GM12878 (cell line): ENCODE results near the gene DUSP22. TPM values are rescaled to one million over a fixed set of nuclear protein-coding genes. Genes with fewer than 3 reads are reported as not detected.
A peak's percentile ranks its signal among the peaks of the same experiment; 100 is the strongest.

Source experiments
- CBFB ChIP-seq: IDR thresholded peaks from 2 replicates; pipeline ENCODE4 v1.6.1; 2016; ENCODE audit warnings: antibody characterized with exemption, low read depth
- CREM ChIP-seq: IDR thresholded peaks from 2 replicates; pipeline ENCODE4 v1.6.1; 2014; ENCODE audit warnings: antibody characterized with exemption, low read depth
- EGR1 ChIP-seq, 2 experiments: IDR thresholded peaks; 1 replicate in 1 of 2; 2 replicates in 1 of 2; pipeline ENCODE4 v1.6.1; 2011 to 2012; ENCODE audit warnings: low read depth in 2 of 2, low read length in 2 of 2, borderline replicate concordance in 1 of 2, mild to moderate bottlenecking in 1 of 2, moderate library complexity in 1 of 2
- ESRRA ChIP-seq: IDR thresholded peaks from 2 replicates; pipeline ENCODE4 v1.6.1; 2012; ENCODE audit warnings: mild to moderate bottlenecking, low read length, improper control_type of control experiment
- ETV6 ChIP-seq, 2 experiments: fragments of 450-650 bp in 1 of 2; IDR thresholded peaks in 1 of 2; conservative IDR thresholded peaks in 1 of 2; 2 replicates each; pipeline ENCODE4 v1.6.1; 2014; ENCODE audit warnings: antibody characterized with exemption in 1 of 2, borderline replicate concordance in 1 of 2, low read depth in 1 of 2, mild to moderate bottlenecking in 1 of 2, moderate library complexity in 1 of 2
- FOXM1 ChIP-seq: IDR thresholded peaks from 2 replicates; pipeline ENCODE4 v1.6.1; 2012; ENCODE audit warnings: low read depth, mild to moderate bottlenecking, inconsistent platforms, low read length, moderate library complexity
- GATAD2B ChIP-seq: fragments of 450-650 bp; conservative IDR thresholded peaks from 2 replicates; pipeline ENCODE4 v1.6.1; 2017; ENCODE audit warnings: low read depth, mild to moderate bottlenecking, moderate library complexity
- IKZF1 ChIP-seq: fragments of 450-650 bp; conservative IDR thresholded peaks from 2 replicates; pipeline ENCODE4 v1.6.1; 2017; ENCODE audit warnings: antibody characterized with exemption, mild to moderate bottlenecking
- IKZF2 ChIP-seq, 2 experiments: fragments of 450-650 bp; IDR thresholded peaks; 2 replicates each; pipeline ENCODE4 v1.6.1; 2017; ENCODE audit warnings: mild to moderate bottlenecking in 2 of 2, moderate library complexity in 2 of 2
- JUND ChIP-seq: IDR thresholded peaks from 2 replicates; pipeline ENCODE4 v1.6.1; 2012; ENCODE audit warnings: low read depth, mild to moderate bottlenecking, low read length, improper control_type of control experiment, moderate library complexity
- KLF5 ChIP-seq: fragments of 450-650 bp; IDR thresholded peaks from 2 replicates; pipeline ENCODE4 v1.6.1; 2014; ENCODE audit warnings: mild to moderate bottlenecking; ENCODE audit not compliant: partially characterized antibody
- MTA3 ChIP-seq: IDR thresholded peaks from 2 replicates; pipeline ENCODE4 v1.6.1; 2012; ENCODE audit warnings: low read length, inconsistent platforms, borderline replicate concordance
- MXI1 ChIP-seq: fragments of 150-350 bp; IDR thresholded peaks from 2 replicates; pipeline ENCODE4 v1.6.1; 2011; ENCODE audit warnings: low read depth, mild to moderate bottlenecking, inconsistent platforms, low read length, improper control_type of control experiment
- MYB ChIP-seq: fragments of 150-350 bp; IDR thresholded peaks from 2 replicates; pipeline ENCODE4 v1.6.1; 2014; ENCODE audit warnings: mild to moderate bottlenecking, low read depth, low read length, borderline replicate concordance
- NR2F1 ChIP-seq: fragments of 450-650 bp; conservative IDR thresholded peaks from 2 replicates; pipeline ENCODE4 v1.6.1; 2017; ENCODE audit warnings: mild to moderate bottlenecking
- POLR2A ChIP-seq: IDR thresholded peaks from 2 replicates; pipeline ENCODE4 v1.6.1; 2011; ENCODE audit warnings: low read depth, mild to moderate bottlenecking, low read length
- RUNX3 ChIP-seq: IDR thresholded peaks from 2 replicates; pipeline ENCODE4 v1.6.1; 2012; ENCODE audit warnings: low read length, inconsistent platforms
- SIN3A ChIP-seq: IDR thresholded peaks from 2 replicates; pipeline ENCODE4 v1.6.1; 2012; ENCODE audit warnings: low read depth, low read length, improper control_type of control experiment
- SMAD1 ChIP-seq: fragments of 450-650 bp; IDR thresholded peaks from 2 replicates; pipeline ENCODE4 v1.6.1; 2018; ENCODE audit warnings: mild to moderate bottlenecking, low read depth; ENCODE audit not compliant: partially characterized antibody
- SMARCA5 ChIP-seq: fragments of 450-650 bp; IDR thresholded peaks from 2 replicates; pipeline ENCODE4 v1.6.1; 2017; ENCODE audit warnings: mild to moderate bottlenecking
- TBL1XR1 ChIP-seq: IDR thresholded peaks from 2 replicates; pipeline ENCODE4 v1.6.1; 2012; ENCODE audit warnings: low read depth, low read length, improper control_type of control experiment
- WRNIP1 ChIP-seq: IDR thresholded peaks from 2 replicates; pipeline ENCODE4 v1.6.1; 2011; ENCODE audit warnings: low read depth, low read length, improper control_type of control experiment, borderline replicate concordance
- YY1 ChIP-seq: IDR thresholded peaks from 2 replicates; pipeline ENCODE4 v1.6.1; 2011; ENCODE audit warnings: low read depth, mild to moderate bottlenecking, low read length
- ZNF384 ChIP-seq: IDR thresholded peaks from 2 replicates; pipeline ENCODE4 v1.6.1; 2012; ENCODE audit warnings: low read depth, mild to moderate bottlenecking, low read length, improper control_type of control experiment, borderline replicate concordance
- polyA plus RNA-seq, 11 experiments: library from polyadenylated mRNA; depleted of rRNA in 4 of 11; unstranded in 6 of 11; stranded (reverse) in 5 of 11; fragments of >200 nt; fragmentation: Nextera tagmentation in 4 of 11; fragmentation: Illumina TruSeq in 1 of 11; extraction: Ambion mirVana in 4 of 11; extraction: Trizol in 1 of 11; gene quantifications; 1 replicate in 1 of 11; 2 replicates in 10 of 11; pipeline versions ENCODE4 v1.2.1 to v1.2.3, GENCODE V29; 2011 to 2016; ENCODE audit warnings: inconsistent platforms in 2 of 11, missing spikeins in 2 of 11, low read depth in 1 of 11
- total RNA-seq, 4 experiments: library from RNA; depleted of rRNA in 3 of 4; stranded (reverse); fragments of >200 nt in 3 of 4; fragmentation: Illumina TruSeq in 1 of 4; extraction: Trizol in 1 of 4; gene quantifications; 2 replicates each; pipeline versions ENCODE4 v1.2.1 to v1.2.3, GENCODE V29; 2013 to 2021
- TF ChIP-seq, protein P1 (sequence below): fragments of 150-350 bp; IDR thresholded peaks from 2 replicates; pipeline ENCODE4 v1.6.1; 2016; ENCODE audit warnings: low read depth, low read length
- TF ChIP-seq, protein P2 (sequence below): IDR thresholded peaks from 2 replicates; pipeline ENCODE4 v1.6.1; 2011; ENCODE audit warnings: low read depth, mild to moderate bottlenecking, low read length, moderate library complexity, borderline replicate concordance; ENCODE audit errors: extremely low read depth
- TF ChIP-seq, protein P3 (sequence below): IDR thresholded peaks from 2 replicates; pipeline ENCODE4 v1.6.1; 2011; ENCODE audit warnings: low read depth, low read length, improper control_type of control experiment, borderline replicate concordance

DUSP22 gene
- total and polyA plus RNA-seq, 10 of the 15 experiments (the other 5 are each of a cell fraction or from before 2014, with no cell fraction given): 78.9 to 156 (median 107) TPM

DNA sequence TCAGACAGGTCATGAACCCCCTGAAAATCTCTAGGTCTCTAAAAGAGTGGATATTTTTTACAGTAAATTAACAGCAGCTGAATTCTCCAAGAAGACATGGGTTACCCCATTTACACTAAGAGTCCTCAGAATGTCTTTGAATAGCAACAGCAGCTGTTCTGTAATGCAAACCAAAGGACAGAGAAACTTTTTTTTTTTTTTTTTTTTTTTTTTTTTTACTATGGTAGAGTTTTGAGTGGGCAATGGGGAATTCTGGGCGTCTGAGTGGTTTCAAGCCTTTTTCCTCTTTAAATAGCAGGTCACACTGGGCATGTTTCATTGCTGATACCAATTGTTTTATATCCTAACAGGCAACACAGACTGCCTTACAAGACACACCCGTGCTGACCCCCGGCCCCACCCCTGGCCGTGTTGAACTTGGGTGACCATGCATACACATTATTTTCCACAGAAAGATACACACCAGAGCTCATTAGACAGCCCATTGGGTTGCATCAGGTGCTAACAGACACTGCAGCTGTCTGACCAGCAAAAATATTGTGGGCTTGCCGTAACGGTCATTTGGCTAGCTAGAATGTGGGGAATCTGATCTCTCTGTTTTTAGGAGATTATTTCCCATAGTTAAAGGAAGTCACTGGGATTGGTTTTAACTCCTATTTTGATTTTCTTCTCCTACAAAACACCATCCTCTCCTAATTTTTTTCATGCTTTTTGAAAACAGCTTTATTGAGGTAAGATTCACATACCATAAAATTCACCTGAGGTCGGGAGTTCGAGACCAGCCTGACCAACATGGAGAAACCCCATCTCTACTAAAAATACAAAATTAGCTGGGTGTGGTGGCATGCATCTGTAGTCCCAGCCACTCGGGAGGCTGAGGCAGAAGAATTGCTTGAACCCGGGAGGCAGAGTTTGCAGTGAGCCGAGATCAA lies 72.6 kb downstream of the DUSP22 start (continued):
- TF ChIP-seq, protein P1, sequence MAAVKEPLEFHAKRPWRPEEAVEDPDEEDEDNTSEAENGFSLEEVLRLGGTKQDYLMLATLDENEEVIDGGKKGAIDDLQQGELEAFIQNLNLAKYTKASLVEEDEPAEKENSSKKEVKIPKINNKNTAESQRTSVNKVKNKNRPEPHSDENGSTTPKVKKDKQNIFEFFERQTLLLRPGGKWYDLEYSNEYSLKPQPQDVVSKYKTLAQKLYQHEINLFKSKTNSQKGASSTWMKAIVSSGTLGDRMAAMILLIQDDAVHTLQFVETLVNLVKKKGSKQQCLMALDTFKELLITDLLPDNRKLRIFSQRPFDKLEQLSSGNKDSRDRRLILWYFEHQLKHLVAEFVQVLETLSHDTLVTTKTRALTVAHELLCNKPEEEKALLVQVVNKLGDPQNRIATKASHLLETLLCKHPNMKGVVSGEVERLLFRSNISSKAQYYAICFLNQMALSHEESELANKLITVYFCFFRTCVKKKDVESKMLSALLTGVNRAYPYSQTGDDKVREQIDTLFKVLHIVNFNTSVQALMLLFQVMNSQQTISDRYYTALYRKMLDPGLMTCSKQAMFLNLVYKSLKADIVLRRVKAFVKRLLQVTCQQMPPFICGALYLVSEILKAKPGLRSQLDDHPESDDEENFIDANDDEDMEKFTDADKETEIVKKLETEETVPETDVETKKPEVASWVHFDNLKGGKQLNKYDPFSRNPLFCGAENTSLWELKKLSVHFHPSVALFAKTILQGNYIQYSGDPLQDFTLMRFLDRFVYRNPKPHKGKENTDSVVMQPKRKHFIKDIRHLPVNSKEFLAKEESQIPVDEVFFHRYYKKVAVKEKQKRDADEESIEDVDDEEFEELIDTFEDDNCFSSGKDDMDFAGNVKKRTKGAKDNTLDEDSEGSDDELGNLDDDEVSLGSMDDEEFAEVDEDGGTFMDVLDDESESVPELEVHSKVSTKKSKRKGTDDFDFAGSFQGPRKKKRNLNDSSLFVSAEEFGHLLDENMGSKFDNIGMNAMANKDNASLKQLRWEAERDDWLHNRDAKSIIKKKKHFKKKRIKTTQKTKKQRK: no peak
- TF ChIP-seq MXI1 (0 out of 2 replicates have a peak, but pooled peaks have one; percentile 49), WRNIP1 (no peak), TBL1XR1 (no peak; the same call in 1 of the 2 replicates), CBFB (peak; percentile 25; the same call in 1 of the 2 replicates), RUNX3 (no peak), IKZF2 (IDR thresholded peaks at IDR 0.05) (peak; percentile 68 to 70; a peak in 3 of 4 replicates), YY1 (no peak; the same call in 1 of the 2 replicates), GATAD2B (peak; percentile 57), FOXM1 (no peak), SMAD1 (no peak), MYB (peak; percentile 80; the same call in 1 of the 2 replicates), NR2F1 (peak; percentile 93), SIN3A (0 out of 2 replicates have a peak, but pooled peaks have one; percentile 65), KLF5 (peak; percentile 53), EGR1 (IDR thresholded peaks at IDR 0.05; ENCODE audit: borderline replicate concordance in 1 of 2, low read depth in 2 of 2, low read length in 2 of 2) (no peak), JUND (no peak; the same call in 1 of the 2 replicates), ETV6 (conservative IDR thresholded peaks at IDR 0.05 in 1 of 2, IDR thresholded peaks at IDR 0.05 in 1 of 2; ENCODE audit: borderline replicate concordance in 1 of 2, low read depth in 1 of 2) (no peak), SMARCA5 (no peak), MTA3 (no peak), POLR2A (no peak), CREM (peak; percentile 42), IKZF1 (peak; percentile 85), ESRRA (no peak), ZNF384 (peak; percentile 98)
- TF ChIP-seq, protein P2, sequence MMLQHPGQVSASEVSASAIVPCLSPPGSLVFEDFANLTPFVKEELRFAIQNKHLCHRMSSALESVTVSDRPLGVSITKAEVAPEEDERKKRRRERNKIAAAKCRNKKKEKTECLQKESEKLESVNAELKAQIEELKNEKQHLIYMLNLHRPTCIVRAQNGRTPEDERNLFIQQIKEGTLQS: no peak
- TF ChIP-seq, protein P3, sequence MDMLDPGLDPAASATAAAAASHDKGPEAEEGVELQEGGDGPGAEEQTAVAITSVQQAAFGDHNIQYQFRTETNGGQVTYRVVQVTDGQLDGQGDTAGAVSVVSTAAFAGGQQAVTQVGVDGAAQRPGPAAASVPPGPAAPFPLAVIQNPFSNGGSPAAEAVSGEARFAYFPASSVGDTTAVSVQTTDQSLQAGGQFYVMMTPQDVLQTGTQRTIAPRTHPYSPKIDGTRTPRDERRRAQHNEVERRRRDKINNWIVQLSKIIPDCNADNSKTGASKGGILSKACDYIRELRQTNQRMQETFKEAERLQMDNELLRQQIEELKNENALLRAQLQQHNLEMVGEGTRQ: no peak
